HepG2 (cell line): Measurements from ENCODE around the gene SIAH2. TPM values are rescaled to one million over a fixed set of nuclear protein-coding genes. Genes with fewer than 3 reads are reported as not detected.
"Not testable (repeated sequence)": the region's sequence is repeated elsewhere in the genome, so short reads cannot be mapped to it uniquely, and the experiment has no call there.

ENCODE experiments used
- ATAC-seq: fragments of 200-7000 bp; cut with Tn5 transposase; 3 replicates; pipeline ENCODE4 v1.9.1; 2020; ENCODE audit warnings: mild to moderate bottlenecking, moderate library complexity
- BruUV-seq: library from RNA; stranded (reverse); fragments of 400-500 nt; replicated peaks from 2 replicates; lab custom pipeline; 2021; lab: Mats Ljungman, UMichigan
- CTCF ChIA-PET: fragments of 300-600 bp; formaldehyde crosslinking; extraction: SDS; loops from one replicate; lab custom pipeline; 2021; ENCODE audit warnings: low total read pairs, inconsistent platforms, low intra/inter-chr PET ratio; lab: Yijun Ruan, JAX
- POLR2A ChIA-PET: fragments of 350-600 bp; sonication (Branson Sonifier 250); formaldehyde crosslinking; loops from one replicate; lab custom pipeline; 2020; ENCODE audit warnings: antibody characterized with exemption, inconsistent platforms; lab: Yijun Ruan, JAX
- DNase-seq: peaks from one replicate; pipeline ENCODE4 v3.0.0-alpha.2; 2015; ENCODE audit warnings: low spot score
- FAIRE-seq: peaks from 3 replicates; lab custom pipeline; 2011; peaks lifted over from hg19 to GRCh38; lab: Jason Lieb, UNC
- H2AFZ ChIP-seq: one replicate; pipeline ENCODE4 v1.6.1; 2011; ENCODE audit warnings: low read length, inconsistent platforms
- H3K27ac ChIP-seq: fragments of 300-600 bp; 3 replicates; pipeline ENCODE4 v1.8.0; 2011; ENCODE audit warnings: mixed run types, mild to moderate bottlenecking, mixed read lengths, low read length, inconsistent platforms; ENCODE audit not compliant: insufficient read depth; ENCODE audit errors: extremely low read length
- H3K27me3 ChIP-seq, 2 experiments: fragments of 200-600 bp in 1 of 2; 2 replicates in 1 of 2; 3 replicates in 1 of 2; pipeline versions ENCODE4 v1.6.0 to v1.8.0; 2011; ENCODE audit warnings: low read length in 2 of 2, mild to moderate bottlenecking in 2 of 2, moderate library complexity in 2 of 2, inconsistent platforms in 1 of 2; ENCODE audit not compliant: insufficient read depth in 2 of 2, control insufficient read depth in 1 of 2
- H3K36me3 ChIP-seq, 2 experiments: fragments of 200-600 bp in 1 of 2; replicated peaks in 1 of 2; 2 replicates in 1 of 2; 3 replicates in 1 of 2; pipeline versions ENCODE4 v1.5.1 to v1.8.0; 2011; ENCODE audit warnings: low read length in 2 of 2, inconsistent platforms in 1 of 2; ENCODE audit not compliant: insufficient read depth in 2 of 2, control insufficient read depth in 1 of 2
- H3K4me1 ChIP-seq: 2 replicates; pipeline ENCODE4 v1.5.1; 2012; ENCODE audit warnings: low read length, inconsistent platforms; ENCODE audit not compliant: insufficient read depth
- H3K4me2 ChIP-seq: 2 replicates; pipeline ENCODE4 v1.6.0; 2011; ENCODE audit warnings: low read depth, low read length, inconsistent platforms
- H3K4me3 ChIP-seq, 3 experiments: fragments of 200-600 bp in 1 of 3; sonication (generic), shearing (Covaris generic) in 1 of 3; replicated peaks in 1 of 3; 2 replicates each; pipeline ENCODE4 v1.5.1; 2011 to 2016; ENCODE audit warnings: low read length in 3 of 3, inconsistent platforms in 2 of 3, low read depth in 2 of 3, mild to moderate bottlenecking in 2 of 3, control low read depth in 1 of 3, mixed read lengths in 1 of 3; ENCODE audit not compliant: insufficient read depth in 1 of 3
- H3K79me2 ChIP-seq: one replicate; pipeline ENCODE4 v1.6.1; 2011; ENCODE audit warnings: low read length, inconsistent platforms; ENCODE audit not compliant: insufficient read depth
- H3K9ac ChIP-seq: 2 replicates; pipeline ENCODE4 v1.6.0; 2011; ENCODE audit warnings: mild to moderate bottlenecking, low read depth, low read length, inconsistent platforms; ENCODE audit not compliant: insufficient read depth
- H3K9me3 ChIP-seq: 2 replicates; pipeline ENCODE4 v1.5.1; 2012; ENCODE audit warnings: mild to moderate bottlenecking, low read length
- H4K20me1 ChIP-seq: 2 replicates; pipeline ENCODE4 v1.6.0; 2011; ENCODE audit warnings: inconsistent platforms, mild to moderate bottlenecking, low read length, moderate library complexity; ENCODE audit not compliant: insufficient read depth
- CTCF ChIP-seq: sonication (generic); formaldehyde crosslinking; IDR thresholded peaks from 2 replicates; pipeline ENCODE4 v1.5.0; 2020; ENCODE audit warnings: mild to moderate bottlenecking, missing genetic modification reagents, moderate library complexity
- FOXA3 ChIP-seq: IDR thresholded peaks from 2 replicates; pipeline ENCODE4 v1.6.1; 2016; ENCODE audit warnings: missing genetic modification reagents, missing compliant biosample characterization
- HOMEZ ChIP-seq: IDR thresholded peaks from 2 replicates; pipeline ENCODE4 v1.6.1; 2016; ENCODE audit warnings: low read depth
- MXD1 ChIP-seq: sonication (generic); formaldehyde crosslinking; IDR thresholded peaks from 2 replicates; pipeline ENCODE4 v1.4.0; 2020; ENCODE audit warnings: mild to moderate bottlenecking, missing genetic modification reagents
- SMC3 ChIP-seq: IDR thresholded peaks from 2 replicates; pipeline ENCODE4 v1.6.1; 2011; ENCODE audit warnings: low read length, improper control_type of control experiment
- STAG1 ChIP-seq: sonication (generic); formaldehyde crosslinking; IDR thresholded peaks from 2 replicates; pipeline ENCODE4 v1.4.0; 2020; ENCODE audit warnings: missing genetic modification reagents
- ZNF691 ChIP-seq: sonication (generic); formaldehyde crosslinking; IDR thresholded peaks from 2 replicates; pipeline ENCODE4 v1.4.0; 2020; ENCODE audit warnings: missing genetic modification reagents, low read depth, mild to moderate bottlenecking, borderline replicate concordance
- WGBS: methylation state at CpG from one replicate; pipeline ENCODE4 v1.1.6; 2017; ENCODE audit warnings: low lambda C conversion rate; 5-methylcytosine and 5-hydroxymethylcytosine counted together
- in situ Hi-C: cut with HindIII; loops from 2 replicates; pipeline ENCODE4 v1.10.0; 2017; ENCODE audit warnings: low pct_unique_long_range_greater_than_20kb; ENCODE audit not compliant: extremely low pct_ligation_motif_present
- intact Hi-C: fragments of 100-400 bp; cut with micrococcal nuclease; formaldehyde crosslinking; loops from one replicate; pipeline ENCODE4 v1.10.0; 2022; ENCODE audit not compliant: unreplicated experiment
- polyA plus RNA-seq, 8 experiments: library from polyadenylated mRNA; depleted of rRNA in 3 of 8; stranded (reverse) in 7 of 8; unstranded in 1 of 8; fragments of >200 nt; fragmentation: Illumina TruSeq in 4 of 8; extraction: Trizol in 4 of 8; gene quantifications; 2 replicates each; pipeline versions ENCODE4 v1.2.1 to v1.2.3, GENCODE V29; 2011 to 2016; ENCODE audit warnings: low read depth in 4 of 8, missing spikeins in 1 of 8, mixed read lengths in 1 of 8; ENCODE audit not compliant: insufficient read depth in 1 of 8
- total RNA-seq, 5 experiments: library from RNA; depleted of rRNA; stranded (reverse); fragments of >200 nt; fragmentation: Illumina TruSeq; extraction: Trizol; gene quantifications; 2 replicates each; pipeline ENCODE4 v1.2.3, GENCODE V29; 2016; ENCODE audit warnings: low read depth in 1 of 5

Gene SIAH2
- total and polyA plus RNA-seq, 2 of the 13 experiments (the other 11 are each of a cell fraction or from before 2014, with no cell fraction given): 71.8 to 117 TPM

GRCh38 chr3:150797155-150797554 is 34.2 kb upstream of the SIAH2 start (continued):
- no peak for TF ChIP-seq ZNF691 (CRISPR knock-in tag)

GRCh38 chr3:150796527-150796926 is 33.6 kb upstream of the SIAH2 start:
- H3K27me3 ChIP-seq, H4K20me1 ChIP-seq, POLR2A ChIA-PET, ATAC-seq, H3K27ac ChIP-seq, H3K36me3 ChIP-seq, H3K79me2 ChIP-seq, H2AFZ ChIP-seq, intact Hi-C loops, FAIRE-seq, H3K4me3 ChIP-seq, BruUV-seq, H3K4me2 ChIP-seq, H3K9ac ChIP-seq, in situ Hi-C loops, CTCF ChIA-PET, DNase-seq, H3K9me3 ChIP-seq: not testable (repeated sequence)
- H3K4me1 ChIP-seq: peaks cover 15% of the 10 kb centered on the region
- WGBS: 83% methylated on average over 2 of the region's 2 CpGs

- H4K20me1 ChIP-seq: no peaks in the 10 kb centered on the region
- ChIA-PET POLR2A (no interaction called here), CTCF (no interaction called here)
- BruUV-seq: no TSS peak
- H3K4me2 ChIP-seq: no peak overlapping the region
- in situ Hi-C loops: no loop called here
- no peaks in the 10 kb centered on the region for H3K9me3 ChIP-seq
- no peak overlapping the region for H3K9ac ChIP-seq
- H3K79me2 ChIP-seq: no peaks in the 10 kb centered on the region
- H3K4me1 ChIP-seq: peaks cover 10% of the 10 kb centered on the region
- intact Hi-C loops: no loop called here
- H3K4me3 ChIP-seq: no peak overlapping the region
- no peak for FAIRE-seq
- peak; percentile 82 for ATAC-seq
- H3K27me3 ChIP-seq: peaks cover 0 to under 1% of the 10 kb centered on the region in 2 experiments; a peak in 2 of 5 replicates
- no peak overlapping the region for H2AFZ ChIP-seq
- no peak overlapping the region for H3K27ac ChIP-seq
- H3K36me3 ChIP-seq: no peaks in the 10 kb centered on the region
- 7% methylated on average over 4 of the region's 4 CpGs for WGBS
- TF ChIP-seq FOXA3 (CRISPR knock-in tag) (peak; percentile 21; the same call in 1 of the 2 replicates), HOMEZ (no peak), MXD1 (CRISPR knock-in tag) (no peak), STAG1 (CRISPR knock-in tag) (peak; percentile 56), CTCF (CRISPR knock-in tag) (peak; percentile 53), SMC3 (peak; percentile 41; the same call in 1 of the 2 replicates)
- peak; percentile 32 for DNase-seq
These were observed 30.7 kb upstream of the SIAH2 start for GRCh38 chr3:150793641-150794040.
